GM12801 (cell line): Measurements from ENCODE around the gene ACAA2.

ENCODE experiments used
- TF ChIP-seq, protein P1 (sequence below): IDR thresholded peaks from one replicate; pipeline ENCODE4 v1.5.1; 2011; ENCODE audit warnings: control low read depth; ENCODE audit not compliant: insufficient read length; ENCODE audit errors: extremely low read depth

ACAA2 gene

DNA sequence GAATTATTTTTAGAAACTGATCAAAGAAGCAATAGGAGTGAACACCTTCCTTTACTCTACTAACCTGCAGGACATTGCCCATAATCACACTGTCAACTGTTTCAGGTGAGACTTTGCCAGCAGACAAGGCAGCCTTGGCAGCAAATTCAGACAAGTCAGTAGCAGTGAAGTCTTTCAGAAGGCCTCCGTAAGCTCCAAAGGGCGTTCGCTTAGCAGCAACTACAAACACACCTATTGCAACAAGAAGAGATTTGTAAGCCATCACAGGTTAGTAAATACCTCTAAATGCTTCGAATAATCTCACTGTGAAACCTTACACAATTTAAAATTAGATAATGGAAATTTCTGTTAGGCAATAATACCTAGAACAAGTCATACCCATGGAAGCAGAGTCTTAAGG is 10.7 kb downstream of the ACAA2 start:
- TF ChIP-seq, protein P1, sequence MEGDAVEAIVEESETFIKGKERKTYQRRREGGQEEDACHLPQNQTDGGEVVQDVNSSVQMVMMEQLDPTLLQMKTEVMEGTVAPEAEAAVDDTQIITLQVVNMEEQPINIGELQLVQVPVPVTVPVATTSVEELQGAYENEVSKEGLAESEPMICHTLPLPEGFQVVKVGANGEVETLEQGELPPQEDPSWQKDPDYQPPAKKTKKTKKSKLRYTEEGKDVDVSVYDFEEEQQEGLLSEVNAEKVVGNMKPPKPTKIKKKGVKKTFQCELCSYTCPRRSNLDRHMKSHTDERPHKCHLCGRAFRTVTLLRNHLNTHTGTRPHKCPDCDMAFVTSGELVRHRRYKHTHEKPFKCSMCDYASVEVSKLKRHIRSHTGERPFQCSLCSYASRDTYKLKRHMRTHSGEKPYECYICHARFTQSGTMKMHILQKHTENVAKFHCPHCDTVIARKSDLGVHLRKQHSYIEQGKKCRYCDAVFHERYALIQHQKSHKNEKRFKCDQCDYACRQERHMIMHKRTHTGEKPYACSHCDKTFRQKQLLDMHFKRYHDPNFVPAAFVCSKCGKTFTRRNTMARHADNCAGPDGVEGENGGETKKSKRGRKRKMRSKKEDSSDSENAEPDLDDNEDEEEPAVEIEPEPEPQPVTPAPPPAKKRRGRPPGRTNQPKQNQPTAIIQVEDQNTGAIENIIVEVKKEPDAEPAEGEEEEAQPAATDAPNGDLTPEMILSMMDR: no peak

DNA sequence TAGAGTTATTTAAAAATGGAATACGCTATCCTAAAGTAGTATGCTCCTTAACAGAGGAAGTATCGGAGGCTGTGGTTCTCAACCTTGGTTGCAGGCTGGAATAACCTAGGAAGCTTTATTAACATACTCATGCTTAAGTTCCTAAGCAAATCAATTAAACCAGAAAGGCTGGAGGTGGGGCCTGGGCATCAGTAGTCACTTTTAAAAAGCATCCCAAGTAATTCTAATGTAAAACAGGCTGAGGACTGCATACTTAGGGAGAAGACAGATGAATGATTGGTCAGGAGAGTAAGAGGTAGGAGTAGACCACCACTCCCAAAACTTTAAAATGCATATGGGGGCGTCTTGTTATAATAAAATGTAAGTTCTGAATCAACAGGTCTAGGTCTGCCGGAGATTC is 15.3 kb downstream of the ACAA2 start:
- TF ChIP-seq, protein P1: no peak

DNA sequence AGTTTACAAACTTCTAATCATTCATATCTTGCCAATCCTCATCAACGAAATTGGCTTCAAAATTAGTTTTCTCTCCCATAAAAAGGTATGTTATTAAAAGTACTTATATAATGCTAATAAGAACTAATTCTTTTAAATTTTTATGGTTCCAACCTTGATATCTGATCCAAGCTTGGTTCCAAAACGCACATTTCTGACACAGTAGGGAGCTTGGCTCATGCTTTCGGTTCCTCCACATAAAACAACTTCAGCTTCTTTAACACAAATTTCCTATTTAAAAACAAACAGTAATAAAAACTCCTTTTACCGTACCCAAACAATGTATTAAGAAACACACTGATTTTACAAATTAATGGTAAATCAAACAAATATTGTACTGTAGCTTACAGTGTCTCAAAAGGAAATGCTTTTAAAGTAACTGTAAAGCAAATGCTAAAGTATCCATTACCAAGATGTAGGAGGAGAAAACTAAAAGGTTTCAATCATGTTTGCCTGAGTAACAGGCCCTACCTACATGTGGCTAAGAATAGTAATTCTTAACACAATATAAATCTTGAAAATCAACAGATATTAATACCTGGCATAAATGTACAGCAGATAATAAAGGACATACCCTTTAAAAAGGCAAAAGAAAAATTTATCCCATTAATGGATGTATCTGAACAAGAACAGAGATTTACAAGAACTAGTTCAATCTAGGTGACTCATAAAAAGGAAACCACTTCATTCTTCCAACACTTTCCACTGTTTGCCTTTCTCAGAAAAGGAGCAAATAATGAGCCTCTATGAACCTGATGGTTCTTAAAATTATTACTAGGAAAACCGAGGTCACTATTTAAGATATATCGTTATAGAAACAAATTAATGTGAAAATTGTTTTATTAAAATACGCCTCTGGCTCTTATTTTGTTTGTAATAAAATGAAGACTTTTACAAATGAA is 17.5 kb downstream of the ACAA2 start:
- TF ChIP-seq, protein P1: no peak

- TF ChIP-seq, protein P1: no peak
Observed at GRCh38 chr18:49794743-49795142, 18.6 kb downstream of the ACAA2 start.

GRCh38 chr18:49788327-49788898 is 24.9 kb downstream of the ACAA2 start:
- TF ChIP-seq, protein P1: no peak

GRCh38 chr18:49786019-49786720 is 27.2 kb downstream of the ACAA2 start:
- TF ChIP-seq, protein P1: no peak
